NCI-H69 (cell line): Measurements from ENCODE around the gene ATP2A3.

ENCODE experiments used
- DNase-seq: peaks from one replicate; lab custom pipeline; 2025; lab: John Stamatoyannopoulos, UW

Gene ATP2A3

DNA sequence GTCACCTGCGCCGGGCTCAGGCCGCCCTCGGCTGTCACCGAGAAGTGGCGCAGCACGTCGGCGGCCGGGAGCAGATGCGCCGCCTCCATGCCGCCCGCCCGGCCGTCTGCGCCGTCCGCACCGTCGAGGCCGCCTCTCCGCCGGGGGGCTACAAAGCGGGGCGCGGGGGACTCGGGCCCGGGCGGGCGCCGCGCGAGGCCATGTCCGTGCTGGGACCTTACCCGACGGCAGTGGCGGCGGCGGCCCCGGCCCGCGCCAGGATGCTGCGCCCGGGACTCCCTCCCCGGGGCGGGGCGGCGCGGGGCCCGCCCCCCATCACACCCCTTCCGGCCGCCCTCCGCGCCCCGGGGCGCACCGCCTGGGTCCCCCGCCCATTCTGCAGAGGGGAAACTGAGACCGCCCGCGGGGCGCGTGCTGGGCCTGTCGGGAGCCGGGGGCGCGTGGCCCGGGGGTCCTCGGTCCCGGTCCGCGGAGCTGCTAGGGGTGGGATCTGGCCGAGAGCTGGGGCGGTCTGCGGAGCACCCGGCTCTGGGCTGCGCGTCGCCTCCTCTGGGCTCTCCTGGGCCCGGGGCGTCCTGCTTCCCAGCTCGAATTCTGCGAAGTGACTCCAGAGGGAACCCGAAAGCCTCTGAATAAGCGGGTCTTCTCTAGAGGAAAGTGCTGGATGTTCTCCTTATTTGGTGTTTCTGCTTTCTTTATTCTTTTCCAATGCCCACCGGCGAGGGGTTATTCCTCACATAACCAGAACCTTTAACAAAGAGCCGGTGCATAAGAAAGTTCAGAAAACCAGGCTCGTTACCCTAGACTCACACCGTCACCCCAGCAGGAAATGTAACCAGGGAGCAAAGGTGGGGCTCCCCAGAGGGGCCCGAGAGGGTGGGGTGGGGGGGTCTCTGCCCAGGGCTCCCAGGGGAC, at the start of gene ATP2A3:
ATP2A3 (minus strand) TSS at position 235 of the 915 bp plus-strand sequence; CDS start at position 89, 146 bp downstream.
- peak; percentile 75 for DNase-seq

DNA sequence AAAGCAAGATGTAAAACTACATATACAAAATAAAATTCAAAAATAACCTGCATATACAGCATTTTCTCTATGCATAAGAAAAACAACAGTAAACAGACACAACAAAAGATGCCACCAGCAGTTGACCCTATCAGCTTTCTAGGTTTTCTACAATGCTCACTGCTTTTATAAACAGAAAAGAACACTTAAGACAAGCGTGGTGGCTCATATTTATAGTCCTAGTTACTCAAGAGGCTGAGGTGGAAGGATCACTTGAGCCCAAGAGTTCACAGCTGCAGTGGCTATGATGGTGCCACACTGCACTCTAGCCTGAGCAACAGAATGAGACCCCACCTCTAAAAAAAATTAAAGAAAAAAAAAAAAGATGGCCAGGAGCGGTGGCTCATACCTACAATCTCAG, 46.5 kb upstream of the ATP2A3 start:
- DNase-seq: no peak

DNA sequence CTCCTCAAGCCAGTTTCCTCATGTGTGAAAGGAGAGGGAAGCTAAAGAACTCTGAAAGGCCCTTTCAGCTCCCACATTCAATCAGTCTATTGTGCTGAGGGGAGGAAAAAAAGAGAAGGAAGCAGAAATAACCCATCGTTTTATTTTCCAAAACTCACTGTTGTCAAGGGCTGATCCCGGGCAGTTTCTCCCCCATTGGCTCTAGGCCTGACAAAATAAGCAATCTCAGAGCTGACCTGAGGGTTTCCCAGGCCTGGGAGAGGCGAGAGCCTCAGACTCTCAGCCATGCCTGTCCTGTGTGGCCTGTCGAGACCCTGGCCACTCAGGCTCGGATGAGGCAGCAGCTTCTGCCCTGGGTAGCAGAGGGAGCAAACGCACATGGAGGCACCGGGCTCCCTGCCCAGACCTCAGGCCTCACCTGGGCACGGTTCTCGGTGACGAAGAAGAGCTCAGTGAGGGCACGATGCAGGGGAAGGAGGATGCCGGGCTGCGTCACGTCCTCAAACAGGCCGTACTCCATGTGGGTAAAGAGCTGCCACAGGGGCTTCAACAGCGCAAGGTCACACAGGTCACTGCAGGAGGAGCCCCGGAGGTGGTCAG, 45.0 kb upstream of the ATP2A3 start:
- no peak for DNase-seq

DNA sequence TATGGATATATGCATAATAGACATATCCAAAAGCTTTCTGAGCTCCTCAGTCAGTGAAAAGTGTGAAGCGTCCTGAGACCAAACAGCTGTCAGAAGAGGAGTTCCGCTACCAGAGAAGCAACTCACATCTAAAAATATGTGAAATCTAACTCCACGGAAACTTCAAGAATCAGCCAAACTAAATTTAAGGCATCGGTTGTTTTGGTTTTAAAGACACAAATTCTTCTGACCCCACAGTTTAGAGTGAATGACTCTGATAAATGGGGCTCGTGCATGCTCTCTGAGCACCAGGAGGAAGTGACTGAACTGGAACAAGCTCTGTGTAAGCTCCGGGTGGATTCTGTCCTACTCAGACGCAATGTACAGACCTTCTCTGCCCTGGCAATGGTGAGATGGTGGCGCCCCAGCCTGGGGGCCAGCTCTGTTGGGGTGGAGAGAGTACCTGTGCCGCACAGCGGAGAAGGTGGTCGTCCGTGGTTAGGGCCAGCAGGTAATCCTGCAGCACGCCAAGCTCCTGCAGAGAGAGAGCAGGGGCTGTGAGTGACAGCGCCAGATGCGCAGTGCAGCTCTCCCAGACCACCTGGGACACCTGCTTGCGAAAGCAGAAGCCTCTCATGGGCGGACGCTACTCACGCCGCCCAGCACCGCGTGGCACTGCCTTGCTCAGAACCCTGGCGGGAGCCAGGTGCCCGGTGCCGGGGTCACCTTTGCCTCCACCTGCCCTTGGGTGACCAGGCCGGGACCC, 44.4 kb upstream of the ATP2A3 start:
- no peak for DNase-seq

DNA sequence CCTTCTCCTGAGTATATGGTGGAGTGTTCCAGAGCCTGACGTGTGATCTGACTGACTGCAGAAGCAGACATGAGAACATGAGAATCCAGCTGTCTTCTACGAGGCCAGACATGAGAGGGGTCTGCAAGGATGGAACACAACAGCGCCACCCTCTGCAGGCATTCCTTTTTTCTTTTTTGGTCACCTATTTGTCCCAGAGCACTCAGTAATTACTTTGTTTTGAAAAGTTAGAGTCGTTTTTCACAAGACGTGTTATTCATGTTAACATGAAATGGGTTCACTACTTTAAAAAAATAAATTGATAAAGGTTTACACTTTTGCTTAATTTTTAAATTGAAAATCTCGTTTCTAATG, 43.8 kb upstream of the ATP2A3 start:
- DNase-seq: no peak

DNA sequence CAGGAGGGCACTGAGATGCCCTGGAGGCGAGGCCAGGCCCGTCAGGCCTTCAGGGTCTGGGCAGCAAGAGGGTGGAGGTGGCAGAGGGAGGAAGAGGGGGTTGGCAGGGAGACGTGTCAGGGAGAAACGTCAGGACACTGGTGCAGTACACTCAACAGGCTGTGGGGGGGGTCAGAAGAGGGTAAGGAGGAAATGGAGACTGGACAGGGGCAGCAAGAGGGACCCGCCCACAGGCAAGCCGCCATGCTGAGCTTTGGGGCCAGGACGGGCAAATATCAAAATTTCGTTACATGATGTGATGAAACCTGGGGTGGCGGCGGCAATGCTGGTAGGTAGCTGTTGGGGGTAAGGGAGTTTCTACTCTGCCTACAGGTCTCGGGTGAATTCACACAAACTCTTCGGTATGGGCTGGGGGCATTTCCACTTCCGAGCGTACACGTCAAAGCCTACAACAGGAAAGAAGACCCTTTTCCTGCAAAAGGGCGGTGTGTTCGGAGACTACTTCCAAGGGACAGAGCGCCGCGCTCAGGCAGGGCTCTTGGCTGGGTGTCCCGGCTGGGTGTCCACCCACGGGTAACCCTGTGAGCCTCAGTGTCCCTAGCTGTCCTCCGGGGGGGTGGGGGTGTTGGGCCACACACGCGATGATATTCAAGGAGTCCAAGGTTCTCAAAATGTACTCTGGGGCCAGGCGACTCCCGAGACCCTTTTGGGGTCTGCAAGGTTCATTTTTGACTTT, 43.3 kb upstream of the ATP2A3 start:
- no peak for DNase-seq

DNA sequence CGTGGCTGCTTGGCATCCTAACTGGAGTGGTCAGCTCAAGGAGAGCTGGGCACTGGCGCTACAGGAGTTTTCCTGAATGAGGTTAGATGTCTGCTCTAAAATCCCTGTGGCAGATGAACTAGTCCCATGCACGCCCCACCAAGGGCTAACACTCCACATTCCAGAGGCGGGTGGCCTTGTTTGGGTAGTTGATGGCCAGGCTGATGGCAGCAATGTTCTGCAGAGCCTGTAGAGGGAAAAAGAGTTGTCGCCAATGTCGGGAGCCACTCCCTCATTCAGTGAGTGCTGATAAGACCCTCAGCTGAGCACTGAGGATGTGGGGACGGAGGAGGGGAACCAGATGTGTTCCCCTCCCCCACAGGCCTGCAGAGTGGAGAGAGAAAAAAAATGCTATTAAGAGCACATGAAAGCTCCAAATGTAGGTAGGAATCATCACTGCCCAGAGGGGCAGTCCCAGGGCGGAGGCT, 42.5 kb upstream of the ATP2A3 start:
- no peak for DNase-seq

DNA sequence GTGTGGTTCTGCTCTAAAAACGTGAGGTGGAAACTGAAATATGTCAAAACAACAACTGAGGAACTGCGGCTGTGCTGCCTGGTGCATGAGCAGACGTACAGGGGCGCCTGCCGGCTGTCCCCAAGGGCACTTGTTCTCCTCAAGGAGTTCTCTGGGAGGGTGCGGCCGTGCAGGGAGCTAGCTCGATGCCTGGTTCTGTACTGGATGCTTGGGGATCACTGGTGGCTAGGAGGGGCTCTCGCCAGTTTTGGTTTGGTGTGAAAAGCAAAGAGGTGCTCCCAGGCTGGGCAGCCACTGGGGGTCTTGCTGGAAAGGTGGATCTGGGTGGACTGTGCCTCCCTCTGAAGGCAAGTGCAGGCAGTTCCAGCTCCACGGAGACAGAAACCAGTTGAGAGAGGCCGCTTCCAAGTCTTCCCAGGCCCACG, 41.9 kb upstream of the ATP2A3 start:
- DNase-seq: no peak

DNA sequence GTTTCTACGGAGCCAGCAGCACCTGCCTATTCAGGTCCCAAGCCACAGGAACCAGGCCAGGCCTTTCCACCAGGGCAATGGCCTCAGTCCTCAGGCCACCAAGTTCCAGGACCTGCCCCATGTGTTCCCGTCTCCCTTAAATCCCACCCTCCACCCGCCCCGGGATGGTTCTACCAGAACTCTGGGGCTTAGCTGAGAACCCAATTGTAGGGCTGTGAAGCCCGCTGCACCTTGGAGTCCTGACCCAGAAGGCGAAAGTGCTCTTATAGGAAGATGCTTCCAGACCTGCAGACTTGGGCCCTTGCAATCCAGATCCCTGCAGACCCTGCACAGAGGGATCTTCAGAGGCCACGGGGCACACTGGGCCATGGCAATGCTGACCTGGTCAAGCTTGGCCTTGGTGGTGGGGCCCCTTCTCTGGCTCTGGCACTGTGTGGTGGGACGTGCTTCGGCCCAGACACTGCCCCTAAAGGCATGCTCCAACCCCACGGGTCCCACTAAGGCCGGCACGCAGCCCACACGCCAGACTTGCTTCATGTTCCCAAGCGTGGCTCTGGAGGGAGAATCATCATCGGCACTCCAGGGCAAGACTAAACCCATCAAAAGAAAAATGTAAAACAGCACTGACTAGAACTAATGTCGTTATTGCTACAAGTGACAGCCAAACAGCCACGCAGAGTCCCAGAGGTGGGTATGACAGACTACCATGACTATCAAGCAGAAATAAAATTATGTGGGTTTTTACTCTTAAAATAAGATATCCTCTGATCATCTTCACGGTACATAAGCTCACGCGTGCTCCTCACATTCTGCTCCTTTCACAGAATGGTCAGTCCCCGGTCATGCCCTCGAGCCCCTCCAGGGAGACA, 41.3 kb upstream of the ATP2A3 start:
- DNase-seq: no peak

DNA sequence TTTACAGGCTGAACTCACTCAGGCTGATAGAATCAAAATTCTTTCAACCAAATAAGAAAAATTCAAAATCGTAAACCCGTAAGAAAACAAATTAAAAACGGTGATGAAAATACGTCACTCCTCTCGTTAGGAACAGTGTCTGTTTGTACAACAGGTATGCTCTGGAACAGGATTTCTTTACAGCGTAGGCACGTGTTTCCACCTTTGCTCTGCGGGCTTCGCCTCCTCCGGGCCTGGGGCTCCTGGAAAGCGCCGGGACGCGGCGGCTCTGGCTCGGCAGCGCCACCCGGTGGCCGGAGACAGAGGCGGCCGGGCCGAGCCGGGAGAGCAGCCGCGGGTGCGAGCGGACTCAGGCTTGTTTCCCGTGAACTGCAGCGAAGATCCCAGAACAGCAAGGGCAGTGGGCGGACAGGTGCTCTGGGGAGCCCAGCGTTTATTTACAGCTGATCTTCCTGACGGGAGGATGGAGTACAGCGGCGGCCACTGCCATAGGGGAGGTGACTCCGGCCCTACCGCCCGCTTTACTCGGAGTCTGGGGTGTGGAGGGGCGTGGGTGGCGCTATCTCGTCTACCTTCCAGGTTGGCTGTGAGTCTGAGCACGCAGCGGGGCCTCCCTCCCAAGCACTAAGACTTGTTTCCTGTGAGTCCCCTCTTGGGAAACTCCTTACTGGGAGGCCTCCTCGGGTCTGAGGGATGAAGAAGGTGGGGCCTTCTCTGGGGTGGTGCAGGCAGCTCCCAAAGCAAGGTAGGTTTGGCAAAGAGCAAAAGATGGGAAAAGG, 40.5 kb upstream of the ATP2A3 start:
- peak; percentile 60 for DNase-seq

DNA sequence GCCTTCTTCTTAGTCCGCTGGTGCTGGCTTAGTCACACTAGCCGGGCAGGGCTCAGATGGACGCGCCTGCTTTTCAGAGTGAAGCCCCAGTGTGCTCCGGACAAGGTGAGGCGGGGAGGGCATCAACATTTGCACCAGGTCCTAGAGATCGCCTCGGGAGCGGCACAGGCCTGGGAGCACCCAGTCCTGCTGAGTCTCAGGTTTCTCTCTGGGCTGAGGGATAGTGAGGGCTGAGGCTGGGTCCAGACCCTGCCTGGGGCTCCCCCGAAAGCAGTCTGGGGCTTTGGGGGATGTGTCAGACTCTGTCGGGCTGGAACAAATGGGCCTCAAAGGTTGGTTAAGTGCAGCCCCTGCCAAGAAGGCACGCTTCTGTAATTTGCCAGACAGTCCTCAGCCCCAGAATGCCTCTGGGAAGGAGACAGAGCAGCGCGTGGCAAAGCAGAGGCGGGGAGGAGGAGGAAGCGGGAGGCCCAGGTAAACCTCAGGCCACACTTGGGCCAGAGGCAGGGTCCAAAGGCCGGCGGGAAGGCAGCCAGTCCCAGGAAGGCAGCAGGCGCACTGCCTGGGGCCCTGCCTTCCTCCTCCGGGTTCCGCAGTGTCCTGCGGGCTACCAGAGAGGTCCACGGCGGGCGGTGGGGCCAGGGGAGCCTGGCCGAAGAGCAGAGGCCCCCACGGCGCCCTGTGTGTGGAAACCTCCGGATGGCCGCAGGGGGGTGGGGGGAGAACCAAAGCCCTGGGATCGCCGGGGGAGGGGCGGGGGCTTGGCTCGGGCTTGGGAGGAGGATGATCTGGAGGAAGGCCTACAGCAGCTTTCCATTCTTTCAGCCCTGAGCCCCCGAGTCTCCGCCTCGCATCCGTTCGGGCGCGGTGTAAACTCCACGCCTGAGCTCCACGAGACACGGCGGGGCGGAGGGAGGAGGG, 39.5 kb upstream of the ATP2A3 start:
- DNase-seq: no peak

DNA sequence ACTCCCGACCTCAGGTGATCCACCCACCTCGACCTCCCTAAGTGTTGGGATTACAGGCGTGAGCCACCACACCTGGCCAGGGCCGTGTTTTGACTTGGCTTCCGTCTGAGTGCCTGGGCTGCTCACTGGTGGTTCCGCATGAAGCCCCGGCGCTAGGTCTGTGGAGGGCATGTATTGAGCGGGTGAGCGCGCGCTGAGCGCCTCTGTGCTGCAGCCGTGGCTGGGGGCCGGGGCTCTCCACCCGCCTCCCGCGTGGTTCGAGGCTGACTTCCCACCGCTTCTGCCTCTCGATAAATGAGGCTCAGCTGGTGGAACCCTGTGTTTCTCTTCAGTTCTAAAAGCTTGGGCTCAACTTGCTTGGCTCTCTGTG, 38.9 kb upstream of the ATP2A3 start:
- DNase-seq: no peak

DNA sequence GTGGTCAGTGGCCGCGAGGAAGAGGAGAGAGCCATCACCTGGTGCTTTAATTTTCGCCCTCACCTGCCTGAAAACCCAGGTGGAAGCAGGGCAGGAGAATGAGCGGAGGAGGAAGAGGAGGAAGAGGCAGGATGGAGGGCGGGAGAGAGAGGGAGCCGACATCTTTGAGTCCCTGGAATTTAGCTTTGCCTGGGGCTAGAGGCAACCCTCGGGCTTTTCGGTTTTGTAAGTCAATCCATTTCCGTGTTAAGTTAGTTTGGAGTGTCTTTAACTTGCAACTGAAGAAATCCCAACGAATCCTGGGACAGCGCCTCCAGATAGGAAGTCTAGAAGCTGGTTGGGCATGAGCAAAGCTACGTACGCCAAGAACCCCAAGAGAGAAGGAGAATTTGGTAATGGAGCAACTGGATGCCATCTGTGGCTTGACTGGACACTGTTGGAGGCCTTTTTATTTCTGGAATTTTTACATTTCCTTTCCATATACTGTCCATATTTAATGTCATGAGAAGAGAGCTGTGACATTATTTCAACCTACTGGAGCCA, 36.9 kb upstream of the ATP2A3 start:
- DNase-seq: no peak

DNA sequence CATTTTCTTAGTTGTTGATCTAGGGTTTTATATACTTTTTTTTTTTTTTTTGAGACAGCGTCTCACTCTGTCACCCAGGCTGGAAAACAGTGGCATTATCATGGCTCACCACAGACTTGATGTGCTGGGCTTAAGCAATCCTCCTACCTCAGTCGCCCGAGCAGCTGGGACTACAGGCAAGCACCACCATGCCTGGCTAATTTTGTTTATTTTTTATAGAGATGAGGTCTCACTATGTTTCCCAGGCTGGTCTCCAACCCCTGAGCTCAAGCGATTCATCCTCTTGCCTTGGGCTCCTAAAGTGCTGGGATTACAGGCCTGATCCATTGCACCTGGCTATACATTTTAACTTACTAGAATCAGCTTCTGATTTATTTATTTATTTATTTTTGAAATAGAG, 34.2 kb upstream of the ATP2A3 start:
- no peak for DNase-seq

DNA sequence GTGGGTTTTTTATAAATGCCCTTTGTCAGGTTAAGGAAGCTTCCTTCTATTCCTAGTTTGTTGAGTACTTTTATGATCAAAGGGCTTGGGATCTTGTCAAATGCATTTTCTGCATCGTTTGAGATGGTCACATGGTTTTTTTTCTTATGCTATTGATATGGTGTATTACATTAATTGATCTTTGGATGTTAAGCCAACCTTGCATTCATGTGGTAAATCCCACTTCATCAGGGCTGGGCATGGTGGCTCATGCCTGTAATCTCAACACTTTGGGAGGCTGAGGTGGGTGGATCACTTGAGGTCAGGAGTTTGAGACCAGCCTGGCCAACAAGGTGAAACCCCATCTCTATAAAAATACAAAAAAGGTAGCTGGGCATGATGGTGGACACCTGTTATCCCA, 30.8 kb upstream of the ATP2A3 start:
- no peak for DNase-seq

DNA sequence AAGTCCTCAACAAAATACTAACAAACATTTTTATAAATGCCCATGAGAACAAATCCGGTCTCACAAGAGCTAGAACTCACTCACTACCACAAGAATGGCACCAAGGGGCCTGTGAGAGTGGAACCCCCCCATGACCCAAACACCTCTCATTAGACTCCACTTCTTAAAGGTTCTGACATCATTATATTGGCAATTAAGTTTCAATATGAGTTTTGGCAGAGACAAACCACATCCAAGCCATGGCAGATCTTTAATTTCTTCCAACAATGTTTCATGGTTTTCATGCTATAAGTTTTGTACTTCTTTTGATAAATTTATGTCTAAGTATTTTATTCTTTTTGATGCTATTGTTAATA, 30.0 kb upstream of the ATP2A3 start:
- DNase-seq: no peak

DNA sequence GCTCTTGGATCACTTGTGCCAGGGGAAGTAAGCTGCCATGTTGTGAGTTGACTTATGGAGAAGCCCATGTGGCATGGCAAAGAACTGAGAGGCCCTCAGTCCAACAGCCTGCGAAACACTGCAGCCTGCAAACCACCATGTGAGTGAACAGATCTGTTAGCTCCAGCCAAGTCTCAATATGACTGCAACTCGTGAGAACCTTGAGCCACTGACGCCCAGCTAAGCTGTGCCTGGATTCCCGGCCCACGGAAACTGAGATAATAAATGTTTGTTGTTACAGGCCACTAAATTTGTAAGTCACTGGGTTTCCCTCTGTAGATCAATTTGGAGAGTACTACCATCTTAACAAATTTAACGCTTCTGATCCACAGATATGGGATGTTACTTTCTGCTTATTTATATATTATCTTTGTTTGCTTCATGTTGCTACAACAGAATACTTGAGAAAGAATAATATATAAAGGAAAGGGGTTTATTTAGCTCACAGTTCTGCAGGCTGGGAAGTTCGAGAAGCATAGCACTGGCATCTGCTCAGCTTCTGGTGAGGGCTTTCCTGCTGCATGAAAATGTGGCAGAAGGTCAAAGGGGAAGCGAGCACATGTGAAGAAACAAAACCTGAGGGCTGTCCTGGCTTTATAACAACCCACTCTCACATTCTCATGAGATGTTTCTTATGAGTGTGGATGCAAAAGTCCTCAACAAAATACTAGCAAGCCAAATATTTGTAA, 29.4 kb upstream of the ATP2A3 start:
- no peak for DNase-seq

DNA sequence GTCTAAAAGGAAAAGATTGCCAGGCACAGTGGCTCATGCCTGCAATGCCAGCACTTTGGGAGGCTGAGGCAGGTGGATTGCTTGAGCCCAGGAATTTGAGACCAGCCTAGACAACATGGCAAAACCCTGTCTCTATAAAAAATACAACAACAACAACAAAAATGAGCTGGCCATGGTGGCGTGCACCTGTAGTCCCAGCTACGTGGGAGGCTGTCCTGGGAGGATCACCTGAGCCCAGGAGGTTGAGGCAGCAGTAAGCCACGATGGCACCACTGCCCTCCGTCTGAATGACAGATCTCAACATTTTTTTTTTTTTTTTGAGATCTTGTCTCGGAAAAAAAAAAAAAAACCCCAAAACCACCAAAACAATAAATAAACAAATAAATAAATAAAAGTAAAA, 28.1 kb upstream of the ATP2A3 start:
- DNase-seq: no peak
